Subcutaneous adipose tissue (tissue), 4 donors: Measurements from ENCODE around the gene CEP95. TPM values are rescaled to one million over a fixed set of nuclear protein-coding genes. Genes with fewer than 3 reads are reported as not detected.

ENCODE experiments used
- total RNA-seq, 4 donors: library from RNA; depleted of rRNA; stranded (reverse); fragments of >200 nt; gene quantifications; one replicate each; pipeline ENCODE4 v1.1.0, GENCODE V29; 2016
- TF ChIP-seq, protein P1 (sequence below): fragments of 450-650 bp; IDR thresholded peaks from one replicate; pipeline ENCODE4 v1.5.1; 2016; ENCODE audit warnings: low read depth, mild to moderate bottlenecking, control low read depth, antibody characterized with exemption, moderate library complexity

The CEP95 gene
- total RNA-seq, 4 donors from 2014 or later: 41.6 to 71.4 (median 53.4) TPM

- TF ChIP-seq, protein P1, sequence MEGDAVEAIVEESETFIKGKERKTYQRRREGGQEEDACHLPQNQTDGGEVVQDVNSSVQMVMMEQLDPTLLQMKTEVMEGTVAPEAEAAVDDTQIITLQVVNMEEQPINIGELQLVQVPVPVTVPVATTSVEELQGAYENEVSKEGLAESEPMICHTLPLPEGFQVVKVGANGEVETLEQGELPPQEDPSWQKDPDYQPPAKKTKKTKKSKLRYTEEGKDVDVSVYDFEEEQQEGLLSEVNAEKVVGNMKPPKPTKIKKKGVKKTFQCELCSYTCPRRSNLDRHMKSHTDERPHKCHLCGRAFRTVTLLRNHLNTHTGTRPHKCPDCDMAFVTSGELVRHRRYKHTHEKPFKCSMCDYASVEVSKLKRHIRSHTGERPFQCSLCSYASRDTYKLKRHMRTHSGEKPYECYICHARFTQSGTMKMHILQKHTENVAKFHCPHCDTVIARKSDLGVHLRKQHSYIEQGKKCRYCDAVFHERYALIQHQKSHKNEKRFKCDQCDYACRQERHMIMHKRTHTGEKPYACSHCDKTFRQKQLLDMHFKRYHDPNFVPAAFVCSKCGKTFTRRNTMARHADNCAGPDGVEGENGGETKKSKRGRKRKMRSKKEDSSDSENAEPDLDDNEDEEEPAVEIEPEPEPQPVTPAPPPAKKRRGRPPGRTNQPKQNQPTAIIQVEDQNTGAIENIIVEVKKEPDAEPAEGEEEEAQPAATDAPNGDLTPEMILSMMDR: no peak
These were observed 15.5 kb upstream of the CEP95 start for GRCh38 chr17:64491034-64491860.

GRCh38 chr17:64491994-64492393 is 14.8 kb upstream of the CEP95 start:
- TF ChIP-seq, protein P1: no peak

DNA sequence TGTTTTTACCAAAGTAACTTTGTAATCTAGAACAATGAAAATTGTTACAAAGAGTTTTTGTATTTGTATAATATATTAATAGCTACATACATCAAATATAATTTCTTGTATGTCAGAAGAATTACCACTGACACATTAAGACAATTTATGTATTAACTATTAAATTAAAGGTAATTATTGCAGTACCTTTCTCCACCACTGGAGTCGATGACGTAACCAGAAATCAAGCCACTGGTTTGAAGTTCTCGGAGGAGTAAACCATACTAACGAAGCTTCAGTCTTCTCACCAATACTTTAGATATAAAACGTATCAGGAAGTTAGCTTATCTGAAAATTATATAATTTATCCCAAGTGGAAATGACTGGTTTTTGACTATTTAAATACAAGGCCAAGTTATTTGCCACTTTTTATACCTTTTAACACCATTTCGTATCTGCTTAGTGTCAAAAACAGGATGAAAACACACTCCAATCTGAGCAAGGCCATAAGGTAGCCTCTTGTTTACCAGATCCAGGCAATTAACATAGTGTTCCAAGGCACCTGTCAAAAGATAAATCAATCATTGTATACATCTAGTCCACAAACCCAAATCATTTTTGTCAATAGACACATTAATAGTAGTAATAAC is 14.2 kb upstream of the CEP95 start:
- TF ChIP-seq, protein P1: no peak

GRCh38 chr17:64494121-64494520 is 12.7 kb upstream of the CEP95 start:
- TF ChIP-seq, protein P1: no peak

GRCh38 chr17:64496348-64496785 is 10.4 kb upstream of the CEP95 start:
- TF ChIP-seq, protein P1: no peak

GRCh38 chr17:64496786-64497564 is 9.8 kb upstream of the CEP95 start, which contains the start of gene POLG2:
Gene POLG2, minus strand, starts transcription at chr17:64497054. Its CDS starts 86 bp downstream, at chr17:64496968.
- TF ChIP-seq, protein P1: no peak
